ENCODE results near the gene KLHL29. TPM values are rescaled to one million over a fixed set of nuclear protein-coding genes. Genes with fewer than 3 reads are reported as not detected.

Gene KLHL29
- total and polyA plus RNA-seq, 4 donors, result 0.29 to 2.3 (median 0.68) TPM

DNA sequence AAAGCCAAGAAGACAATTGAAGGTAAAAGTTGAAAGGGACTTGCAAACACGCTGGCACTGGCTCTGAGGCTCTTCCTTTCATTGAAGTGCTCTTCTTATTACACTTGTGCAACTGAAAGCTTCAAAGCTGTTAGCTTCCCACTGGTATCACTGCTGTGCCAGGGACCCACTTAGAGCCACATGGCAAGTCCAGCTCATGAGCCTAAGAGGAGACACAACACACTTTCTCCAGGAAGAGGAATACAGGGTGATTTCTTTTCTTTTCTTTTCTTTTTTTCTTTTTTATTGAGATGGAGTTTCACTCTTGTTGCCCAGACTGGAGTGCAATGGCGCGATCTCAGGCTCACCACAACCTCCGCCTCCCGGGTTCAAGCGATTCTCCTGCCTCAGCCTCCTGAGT lies 323.8 kb downstream of the KLHL29 start:
- no peaks in the 10 kb centered on the region for H3K27me3 ChIP-seq (ENCODE audit: control insufficient read depth in 4 of 4, insufficient read depth in 4 of 4, low read length in 3 of 4)
- DNase-seq (ENCODE audit: low spot score), result no peak
- no peaks in the 10 kb centered on the region for H3K4me1 ChIP-seq (ENCODE audit: control insufficient read depth in 4 of 4, insufficient read depth in 4 of 4, low read length in 3 of 4)
- peaks cover 0 to 3% (median 2%) of the 10 kb centered on the region in 4 donors for H3K36me3 ChIP-seq (ENCODE audit: control insufficient read depth in 4 of 4, insufficient read depth in 3 of 4, low read depth in 1 of 4, low read length in 3 of 4)
- H3K27ac ChIP-seq (ENCODE audit: low read depth in 1 of 2, low read length in 2 of 2), result no peak overlapping the region
- TF ChIP-seq EGR1 (IDR thresholded peaks at IDR 0.05; ENCODE audit: low read depth in 2 of 2) (no peak), SP1 (IDR thresholded peaks at IDR 0.05) (no peak)
- H3K9me3 ChIP-seq (ENCODE audit: control insufficient read depth in 4 of 4, low read length in 3 of 4), result no peaks in the 10 kb centered on the region
- WGBS, result 97% methylated on average over 6 of the region's 6 CpGs
- H3K9ac ChIP-seq (ENCODE audit: low read depth in 1 of 2, low read length in 2 of 2), result no peak overlapping the region
- H3K4me3 ChIP-seq (ENCODE audit: low read depth in 1 of 3, low read length in 3 of 3), result no peak overlapping the region

DNA sequence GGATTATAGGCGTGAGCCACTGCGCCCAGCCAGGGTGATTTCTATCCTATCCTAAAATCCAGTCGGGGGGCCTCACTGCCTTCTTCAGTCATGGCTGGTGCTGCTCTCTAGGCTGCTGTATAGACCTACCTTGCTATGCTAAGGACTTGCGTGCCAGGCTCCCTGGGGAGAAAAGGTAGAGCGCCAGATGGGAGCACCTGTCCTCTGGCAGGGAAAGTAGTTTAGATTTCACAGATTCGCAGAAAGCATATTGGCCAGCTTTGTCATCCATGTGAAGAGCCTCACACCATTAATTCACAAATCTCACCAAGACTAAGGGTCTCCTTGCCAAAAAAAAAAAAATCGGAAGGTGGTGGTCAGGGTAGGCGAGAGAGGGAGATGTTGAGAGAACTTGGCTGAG lies 324.3 kb downstream of the KLHL29 start:
- no peaks in the 10 kb centered on the region for H3K4me1 ChIP-seq (ENCODE audit: control insufficient read depth in 4 of 4, insufficient read depth in 4 of 4, low read length in 3 of 4)
- peaks cover 0 to 3% (median 2%) of the 10 kb centered on the region in 4 donors for H3K36me3 ChIP-seq (ENCODE audit: control insufficient read depth in 4 of 4, insufficient read depth in 3 of 4, low read depth in 1 of 4, low read length in 3 of 4)
- TF ChIP-seq EGR1 (IDR thresholded peaks at IDR 0.05; ENCODE audit: low read depth in 2 of 2) (no peak), ZBTB33 (IDR thresholded peaks at IDR 0.05) (no peak), HNF4A (conservative IDR thresholded peaks at IDR 0.05) (no peak), GABPA (IDR thresholded peaks at IDR 0.05 in 1 of 2, conservative IDR thresholded peaks at IDR 0.05 in 1 of 2) (no peak), RXRA (IDR thresholded peaks at IDR 0.05) (no peak), MAX (IDR thresholded peaks at IDR 0.05) (no peak), NR2F2 (IDR thresholded peaks at IDR 0.05) (no peak), HNF4G (IDR thresholded peaks at IDR 0.05) (no peak), REST (IDR thresholded peaks at IDR 0.05) (no peak), JUND (IDR thresholded peaks at IDR 0.05) (no peak), YY1 (IDR thresholded peaks at IDR 0.05) (no peak), RAD21 (IDR thresholded peaks at IDR 0.05) (no peak), SP1 (IDR thresholded peaks at IDR 0.05) (no peak), CTCF (IDR thresholded peaks at IDR 0.05; ENCODE audit: low read depth, low read length, missing input control) (no peak), TAF1 (conservative IDR thresholded peaks at IDR 0.05) (no peak), FOXA2 (IDR thresholded peaks at IDR 0.05) (no peak), FOXA1 (IDR thresholded peaks at IDR 0.05) (no peak)
- TF ChIP-seq, protein P1, sequence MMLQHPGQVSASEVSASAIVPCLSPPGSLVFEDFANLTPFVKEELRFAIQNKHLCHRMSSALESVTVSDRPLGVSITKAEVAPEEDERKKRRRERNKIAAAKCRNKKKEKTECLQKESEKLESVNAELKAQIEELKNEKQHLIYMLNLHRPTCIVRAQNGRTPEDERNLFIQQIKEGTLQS (IDR thresholded peaks at IDR 0.05), result no peak
- no peaks in the 10 kb centered on the region for H3K27me3 ChIP-seq (ENCODE audit: control insufficient read depth in 4 of 4, insufficient read depth in 4 of 4, low read length in 3 of 4)
- WGBS, result over 99% methylated on average over 8 of the region's 8 CpGs
- no peak for DNase-seq (ENCODE audit: low spot score)
- no peak overlapping the region for H3K4me3 ChIP-seq (ENCODE audit: low read depth in 1 of 3, low read length in 3 of 3)
- H3K27ac ChIP-seq (ENCODE audit: low read depth in 1 of 2, low read length in 2 of 2), result no peak overlapping the region
- no peak overlapping the region for H3K9ac ChIP-seq (ENCODE audit: low read depth in 1 of 2, low read length in 2 of 2)
- no peaks in the 10 kb centered on the region for H3K9me3 ChIP-seq (ENCODE audit: control insufficient read depth in 4 of 4, low read length in 3 of 4)

Measured in liver (tissue), 9 donors.